ENCODE results near the gene CASP6.

The CASP6 gene

DNA sequence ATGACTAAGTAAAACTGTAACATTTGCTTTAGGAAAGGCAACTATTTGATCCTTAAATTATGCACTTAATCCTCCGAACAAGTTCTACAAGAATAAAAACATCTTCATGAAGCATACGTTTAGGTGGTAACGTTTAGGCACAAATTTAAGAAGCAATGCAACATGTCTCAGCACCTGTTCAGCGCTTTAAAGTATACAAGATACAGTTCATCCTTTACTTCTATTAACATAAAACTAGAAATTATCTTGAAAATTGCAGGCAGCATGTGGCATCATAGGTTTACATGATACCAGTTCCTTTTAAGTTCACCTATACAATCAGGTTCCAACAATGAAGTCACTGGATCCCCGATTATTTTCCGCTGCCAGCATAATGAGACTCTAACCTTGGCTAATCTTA, 25.1 kb upstream of the CASP6 start:
- TF ChIP-seq, protein P1, sequence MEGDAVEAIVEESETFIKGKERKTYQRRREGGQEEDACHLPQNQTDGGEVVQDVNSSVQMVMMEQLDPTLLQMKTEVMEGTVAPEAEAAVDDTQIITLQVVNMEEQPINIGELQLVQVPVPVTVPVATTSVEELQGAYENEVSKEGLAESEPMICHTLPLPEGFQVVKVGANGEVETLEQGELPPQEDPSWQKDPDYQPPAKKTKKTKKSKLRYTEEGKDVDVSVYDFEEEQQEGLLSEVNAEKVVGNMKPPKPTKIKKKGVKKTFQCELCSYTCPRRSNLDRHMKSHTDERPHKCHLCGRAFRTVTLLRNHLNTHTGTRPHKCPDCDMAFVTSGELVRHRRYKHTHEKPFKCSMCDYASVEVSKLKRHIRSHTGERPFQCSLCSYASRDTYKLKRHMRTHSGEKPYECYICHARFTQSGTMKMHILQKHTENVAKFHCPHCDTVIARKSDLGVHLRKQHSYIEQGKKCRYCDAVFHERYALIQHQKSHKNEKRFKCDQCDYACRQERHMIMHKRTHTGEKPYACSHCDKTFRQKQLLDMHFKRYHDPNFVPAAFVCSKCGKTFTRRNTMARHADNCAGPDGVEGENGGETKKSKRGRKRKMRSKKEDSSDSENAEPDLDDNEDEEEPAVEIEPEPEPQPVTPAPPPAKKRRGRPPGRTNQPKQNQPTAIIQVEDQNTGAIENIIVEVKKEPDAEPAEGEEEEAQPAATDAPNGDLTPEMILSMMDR (IDR thresholded peaks at IDR 0.05; ENCODE audit: low read length), result no peak
- TF ChIP-seq EZH2 (optimal IDR thresholded peaks at IDR 0.05; ENCODE audit: low read depth, low read length) (no peak), EZH2phosphoT487 (IDR thresholded peaks at IDR 0.05; ENCODE audit: low read length) (no peak)
- H3F3A ChIP-seq (ENCODE audit: insufficient read depth, low read length), result no peaks in the 10 kb centered on the region
- H3K4me3 ChIP-seq (ENCODE audit: low read length), result peak overlapping the region; percentile 76
- H3K9me2 ChIP-seq (replicated peaks; ENCODE audit: insufficient read depth, low read length), result no peaks in the 10 kb centered on the region
- no peaks in the 10 kb centered on the region for H4K20me1 ChIP-seq (ENCODE audit: insufficient read depth, low read length)
- H3K4me2 ChIP-seq (ENCODE audit: low read depth, low read length), result peak overlapping the region; percentile 87
- peaks cover 48% of the 10 kb centered on the region for H3K79me2 ChIP-seq (ENCODE audit: low read length)
- no peaks in the 10 kb centered on the region for H3K27me3 ChIP-seq (replicated peaks; ENCODE audit: insufficient read depth, low read length)
- H3K27ac ChIP-seq (ENCODE audit: low read length), result no peak overlapping the region
- H3K36me3 ChIP-seq (replicated peaks; ENCODE audit: insufficient read depth, low read length), result no peaks in the 10 kb centered on the region
- no peak overlapping the region for H2AFZ ChIP-seq (ENCODE audit: low read length)
- no peak for DNase-seq
- no peak overlapping the region for H3K9ac ChIP-seq (ENCODE audit: low read length)
- peaks cover 10% of the 10 kb centered on the region; the same call in 1 of the 2 replicates for H3K4me1 ChIP-seq (ENCODE audit: low read length)
- no peaks in the 10 kb centered on the region for H3K9me3 ChIP-seq (replicated peaks; ENCODE audit: insufficient read depth, low read length)

DNA sequence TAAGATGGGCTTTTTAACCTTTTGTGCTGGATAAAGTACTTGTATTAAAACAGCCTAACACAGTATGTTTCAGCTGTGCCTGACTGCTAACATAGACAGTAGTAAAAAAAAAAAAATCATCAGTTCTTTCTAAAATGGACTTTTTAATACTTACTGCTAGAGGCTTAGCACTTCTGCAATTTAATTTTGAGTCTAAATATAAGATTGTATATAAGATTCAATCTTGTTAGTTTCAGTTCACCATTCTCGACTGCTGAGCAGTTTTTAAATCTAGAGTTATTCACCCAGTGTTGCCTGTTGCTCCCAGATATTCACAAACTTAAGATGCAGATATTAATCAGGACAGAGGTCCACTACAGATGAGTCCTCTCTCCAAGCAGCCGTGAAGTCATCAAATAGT, 19.9 kb upstream of the CASP6 start:
- no peaks in the 10 kb centered on the region for H3K36me3 ChIP-seq (replicated peaks; ENCODE audit: insufficient read depth, low read length)
- H2AFZ ChIP-seq (ENCODE audit: low read length), result no peak overlapping the region
- H3K9me3 ChIP-seq (replicated peaks; ENCODE audit: insufficient read depth, low read length), result no peaks in the 10 kb centered on the region
- no peak overlapping the region for H3K4me2 ChIP-seq (ENCODE audit: low read depth, low read length)
- peaks cover 60% of the 10 kb centered on the region for H3K79me2 ChIP-seq (ENCODE audit: low read length)
- no peak overlapping the region for H3K4me3 ChIP-seq (ENCODE audit: low read length)
- no peak overlapping the region for H3K9ac ChIP-seq (ENCODE audit: low read length)
- H3K4me1 ChIP-seq (ENCODE audit: low read length), result peaks cover 2% of the 10 kb centered on the region; the same call in 1 of the 2 replicates
- no peaks in the 10 kb centered on the region for H3K9me2 ChIP-seq (replicated peaks; ENCODE audit: insufficient read depth, low read length)
- no peak overlapping the region for H3K27ac ChIP-seq (ENCODE audit: low read length)
- no peaks in the 10 kb centered on the region for H3F3A ChIP-seq (ENCODE audit: insufficient read depth, low read length)
- DNase-seq, result no peak
- TF ChIP-seq EZH2phosphoT487 (IDR thresholded peaks at IDR 0.05; ENCODE audit: low read length), result no peak
- TF ChIP-seq EZH2 (optimal IDR thresholded peaks at IDR 0.05; ENCODE audit: low read depth, low read length), result no peak
- TF ChIP-seq, protein P1 (IDR thresholded peaks at IDR 0.05; ENCODE audit: low read length), result no peak
- H3K27me3 ChIP-seq (replicated peaks; ENCODE audit: insufficient read depth, low read length), result no peaks in the 10 kb centered on the region
- H4K20me1 ChIP-seq (ENCODE audit: insufficient read depth, low read length), result no peaks in the 10 kb centered on the region

- Histone ChIP-seq H3K4me1 (ENCODE audit: low read length) (no peaks in the 10 kb centered on the region), H3K4me3 (ENCODE audit: low read length) (no peak overlapping the region), H3K79me2 (ENCODE audit: low read length) (peaks cover 53% of the 10 kb centered on the region), H3K27ac (ENCODE audit: low read length) (no peak overlapping the region), H3K9me3 (replicated peaks; ENCODE audit: insufficient read depth, low read length) (no peaks in the 10 kb centered on the region), H3K9me2 (replicated peaks; ENCODE audit: insufficient read depth, low read length) (no peaks in the 10 kb centered on the region), H2AFZ (ENCODE audit: low read length) (no peak overlapping the region), H3K36me3 (replicated peaks; ENCODE audit: insufficient read depth, low read length) (no peaks in the 10 kb centered on the region), H3K27me3 (replicated peaks; ENCODE audit: insufficient read depth, low read length) (no peaks in the 10 kb centered on the region), H3K9ac (ENCODE audit: low read length) (no peak overlapping the region), H3F3A (ENCODE audit: insufficient read depth, low read length) (no peaks in the 10 kb centered on the region), H4K20me1 (ENCODE audit: insufficient read depth, low read length) (no peaks in the 10 kb centered on the region), H3K4me2 (ENCODE audit: low read depth, low read length) (no peak overlapping the region)
- TF ChIP-seq, protein P1 (IDR thresholded peaks at IDR 0.05; ENCODE audit: low read length), result no peak
- TF ChIP-seq EZH2 (optimal IDR thresholded peaks at IDR 0.05; ENCODE audit: low read depth, low read length) (no peak), EZH2phosphoT487 (IDR thresholded peaks at IDR 0.05; ENCODE audit: low read length) (no peak)
- no peak for DNase-seq
Measured at GRCh38 chr4:109722357-109722756, 19.1 kb upstream of the CASP6 start.
